Gastroesophageal sphincter (tissue), 3 donors: ENCODE results near the gene SSH2.

Experiments used
- CTCF ChIP-seq, 4 experiments: fragments of 200-600 bp in 2 of 4; fragments of 450-650 bp in 2 of 4; sonication (generic) in 1 of 4; IDR thresholded peaks; one replicate each; pipeline ENCODE4 v1.5.1; 2017 to 2019; ENCODE audit warnings: antibody characterized with exemption in 4 of 4, mild to moderate bottlenecking in 2 of 4, moderate library complexity in 2 of 4
- POLR2A ChIP-seq, 2 donors: fragments of 450-650 bp; IDR thresholded peaks; one replicate each; pipeline ENCODE4 v1.6.1; 2017; ENCODE audit warnings: antibody characterized with exemption in 2 of 2, mild to moderate bottlenecking in 2 of 2, moderate library complexity in 1 of 2

GRCh38 chr17:29698019-29698777 lies 231.8 kb downstream of the SSH2 start:
- TF ChIP-seq CTCF (IDR thresholded peaks at IDR 0.05) (no peak), POLR2A (IDR thresholded peaks at IDR 0.05) (no peak)
